Measurements from ENCODE around the gene UBE2L6. TPM values are rescaled to one million over a fixed set of nuclear protein-coding genes. Genes with fewer than 3 reads are reported as not detected.

Gene UBE2L6
- total RNA-seq, 6 experiments from 2014 or later, result 36.6 to 124 (median 58.6) TPM

DNA sequence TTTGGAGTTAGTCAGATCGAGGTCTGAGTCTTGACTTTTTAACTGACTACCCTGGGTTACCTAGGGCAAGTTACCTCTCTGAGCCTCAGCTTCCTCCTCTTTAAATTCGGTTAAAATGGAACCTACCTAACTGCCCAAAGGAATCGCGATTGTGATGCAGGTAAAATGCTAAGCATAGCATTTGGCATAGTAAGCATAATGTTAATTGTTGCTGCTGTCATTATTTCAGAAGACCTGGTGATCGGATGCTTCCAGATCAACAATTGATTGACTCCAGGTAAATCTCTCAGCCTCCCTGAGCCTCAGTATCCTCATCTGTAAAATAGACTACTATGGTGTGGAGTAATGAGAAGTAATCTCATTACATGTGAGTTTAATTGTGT is 51.4 kb downstream of the UBE2L6 start:
- TF ChIP-seq, protein P1, sequence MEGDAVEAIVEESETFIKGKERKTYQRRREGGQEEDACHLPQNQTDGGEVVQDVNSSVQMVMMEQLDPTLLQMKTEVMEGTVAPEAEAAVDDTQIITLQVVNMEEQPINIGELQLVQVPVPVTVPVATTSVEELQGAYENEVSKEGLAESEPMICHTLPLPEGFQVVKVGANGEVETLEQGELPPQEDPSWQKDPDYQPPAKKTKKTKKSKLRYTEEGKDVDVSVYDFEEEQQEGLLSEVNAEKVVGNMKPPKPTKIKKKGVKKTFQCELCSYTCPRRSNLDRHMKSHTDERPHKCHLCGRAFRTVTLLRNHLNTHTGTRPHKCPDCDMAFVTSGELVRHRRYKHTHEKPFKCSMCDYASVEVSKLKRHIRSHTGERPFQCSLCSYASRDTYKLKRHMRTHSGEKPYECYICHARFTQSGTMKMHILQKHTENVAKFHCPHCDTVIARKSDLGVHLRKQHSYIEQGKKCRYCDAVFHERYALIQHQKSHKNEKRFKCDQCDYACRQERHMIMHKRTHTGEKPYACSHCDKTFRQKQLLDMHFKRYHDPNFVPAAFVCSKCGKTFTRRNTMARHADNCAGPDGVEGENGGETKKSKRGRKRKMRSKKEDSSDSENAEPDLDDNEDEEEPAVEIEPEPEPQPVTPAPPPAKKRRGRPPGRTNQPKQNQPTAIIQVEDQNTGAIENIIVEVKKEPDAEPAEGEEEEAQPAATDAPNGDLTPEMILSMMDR (IDR thresholded peaks at IDR 0.05), result no peak
- TF ChIP-seq POLR2A (IDR thresholded peaks at IDR 0.05), result no peak
- no peaks in the 10 kb centered on the region for H3K9me3 ChIP-seq
- ATAC-seq (no peak), DNase-seq (no peak)
- no peaks in the 10 kb centered on the region for H3K27me3 ChIP-seq
- H3K4me1 ChIP-seq, result peaks cover 0 to 15% (median 6%) of the 10 kb centered on the region in 4 donors
- H3K27ac ChIP-seq, result peak overlapping the region in 2 of 3 donors; percentile 71 to 92
- intact Hi-C loops (cut with DNase I), result no loop called here
- peak overlapping the region; percentile 94 to 99 (median 97) for H3K4me3 ChIP-seq
- 10% methylated on average over 3 of the region's 5 CpGs for WGBS (ENCODE audit: insufficient coverage, low coverage, low lambda C conversion rate, missing lambda C conversion rate)
- peaks cover 0 to 8% (median 0%) of the 10 kb centered on the region in 4 donors for H3K36me3 ChIP-seq

DNA sequence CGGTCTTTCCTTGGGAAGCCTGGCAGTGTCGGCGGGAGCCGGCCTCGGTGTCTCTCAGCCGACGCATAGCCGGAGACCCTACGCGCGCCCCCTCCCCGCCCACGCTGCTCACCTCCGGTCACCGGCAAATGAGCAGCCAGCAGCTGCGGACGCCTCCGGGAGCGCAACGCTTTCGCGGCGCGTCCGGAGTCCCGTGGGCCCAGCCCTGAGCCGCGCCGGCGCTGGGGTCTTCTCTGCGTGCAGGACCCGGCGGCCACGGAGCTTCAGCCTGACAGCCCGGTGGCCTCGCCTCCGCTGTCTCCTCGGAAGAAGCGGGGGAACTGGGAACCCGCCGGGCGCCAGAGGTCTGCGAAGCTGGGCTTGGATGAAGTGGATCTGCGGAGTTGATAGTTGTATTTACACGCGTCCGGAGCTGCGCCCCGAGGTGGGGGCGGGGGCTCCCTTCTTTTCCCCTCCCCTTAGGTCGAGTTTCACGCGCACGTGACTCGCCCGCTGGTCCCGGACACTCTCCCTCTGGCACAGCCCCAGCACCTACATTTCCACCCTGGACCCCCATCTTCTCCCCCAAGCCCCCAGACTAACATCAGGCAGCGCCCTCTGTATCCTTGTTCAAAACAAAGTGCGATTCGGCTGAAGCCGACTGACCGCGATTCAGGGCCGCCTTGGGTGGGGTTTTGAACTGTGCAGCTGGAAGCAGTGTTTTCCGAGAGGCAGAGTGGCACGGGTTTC is 52.0 kb downstream of the UBE2L6 start, which contains the start of gene SLC43A1:
SLC43A1 (minus strand) TSS at position 371 of the 729 bp plus-strand sequence. CDS start 1,591 bp downstream, outside the sequence.
- H3K4me1 ChIP-seq, result peaks cover 0 to 15% (median 6%) of the 10 kb centered on the region in 4 donors
- H3K27me3 ChIP-seq, result no peaks in the 10 kb centered on the region
- ATAC-seq, result peak; percentile 67 to 86 (median 80)
- H3K9me3 ChIP-seq, result no peaks in the 10 kb centered on the region
- peaks cover 0 to 8% (median 0%) of the 10 kb centered on the region in 4 donors for H3K36me3 ChIP-seq
- intact Hi-C loops (cut with DNase I), result no loop called here
- peak within 1 kb of the TSS; percentile 94 to 99 (median 97) for H3K4me3 ChIP-seq
- peak within 1 kb of the TSS; percentile 57 to 92 (median 85) for H3K27ac ChIP-seq
- WGBS (ENCODE audit: insufficient coverage, low coverage, low lambda C conversion rate, missing lambda C conversion rate), result 1% methylated on average over 13 of the region's 66 CpGs
- TF ChIP-seq, protein P1 (IDR thresholded peaks at IDR 0.05), result no peak
- peak; percentile 50 for TF ChIP-seq POLR2A (IDR thresholded peaks at IDR 0.05)
- DNase-seq, result peak; percentile 69 to 89 (median 86)

DNA sequence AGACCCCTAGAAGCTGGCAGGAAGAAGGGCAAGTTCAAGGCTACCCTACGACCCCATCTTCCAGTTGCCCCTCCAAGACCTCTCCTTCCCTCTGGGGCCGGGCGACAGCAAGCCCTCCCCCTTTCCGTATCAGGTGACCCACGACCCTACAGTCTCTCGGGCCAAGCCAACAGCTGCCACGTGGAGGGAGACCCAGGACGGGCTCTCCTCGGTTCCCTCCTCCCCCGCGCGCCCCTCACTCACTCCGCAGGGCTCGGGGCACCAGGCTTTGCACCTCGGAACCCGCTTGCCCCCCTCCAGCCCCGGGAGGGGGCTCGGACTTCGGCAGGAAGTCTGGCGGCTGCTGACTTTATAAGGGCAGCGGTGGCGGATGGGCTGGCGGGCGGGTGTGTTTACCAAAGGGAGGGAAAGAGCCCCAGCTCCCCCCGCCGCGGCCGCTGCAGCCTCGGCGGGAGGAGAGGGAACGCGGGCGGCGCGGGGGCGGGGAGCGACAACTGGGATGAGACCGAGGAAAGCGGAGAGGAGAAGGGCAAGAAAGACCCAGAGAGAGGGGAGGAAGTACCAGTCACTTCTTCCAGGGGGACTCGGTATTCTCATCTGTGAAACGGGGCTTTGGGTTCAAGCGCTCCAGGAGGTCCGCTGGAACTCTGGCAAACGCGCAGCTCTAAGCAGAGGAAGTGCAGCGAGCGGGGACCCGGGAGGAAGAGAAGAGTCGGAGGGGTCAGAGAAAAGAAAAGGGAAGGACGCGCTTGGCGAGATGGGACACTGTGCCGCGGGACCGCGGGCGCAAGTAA is 52.7 kb downstream of the UBE2L6 start:
- Histone ChIP-seq H3K36me3 (peaks cover 0 to 8% (median 0%) of the 10 kb centered on the region in 4 donors), H3K27me3 (no peaks in the 10 kb centered on the region), H3K9me3 (no peaks in the 10 kb centered on the region), H3K4me1 (peaks cover 0 to 15% (median 6%) of the 10 kb centered on the region in 4 donors), H3K4me3 (peak overlapping the region; percentile 94 to 99 (median 97)), H3K27ac (peak overlapping the region; percentile 57 to 92 (median 85))
- DNase-seq, result peak; percentile 88 to 93 (median 91)
- TF ChIP-seq, protein P1 (IDR thresholded peaks at IDR 0.05), result no peak
- TF ChIP-seq POLR2A (IDR thresholded peaks at IDR 0.05), result peak; percentile 47
- 0% methylated on average over 34 of the region's 57 CpGs for WGBS (ENCODE audit: insufficient coverage, low coverage, low lambda C conversion rate, missing lambda C conversion rate)
- peak; percentile 82 to 88 (median 86) for ATAC-seq
- intact Hi-C loops (cut with DNase I), result no loop called here

DNA sequence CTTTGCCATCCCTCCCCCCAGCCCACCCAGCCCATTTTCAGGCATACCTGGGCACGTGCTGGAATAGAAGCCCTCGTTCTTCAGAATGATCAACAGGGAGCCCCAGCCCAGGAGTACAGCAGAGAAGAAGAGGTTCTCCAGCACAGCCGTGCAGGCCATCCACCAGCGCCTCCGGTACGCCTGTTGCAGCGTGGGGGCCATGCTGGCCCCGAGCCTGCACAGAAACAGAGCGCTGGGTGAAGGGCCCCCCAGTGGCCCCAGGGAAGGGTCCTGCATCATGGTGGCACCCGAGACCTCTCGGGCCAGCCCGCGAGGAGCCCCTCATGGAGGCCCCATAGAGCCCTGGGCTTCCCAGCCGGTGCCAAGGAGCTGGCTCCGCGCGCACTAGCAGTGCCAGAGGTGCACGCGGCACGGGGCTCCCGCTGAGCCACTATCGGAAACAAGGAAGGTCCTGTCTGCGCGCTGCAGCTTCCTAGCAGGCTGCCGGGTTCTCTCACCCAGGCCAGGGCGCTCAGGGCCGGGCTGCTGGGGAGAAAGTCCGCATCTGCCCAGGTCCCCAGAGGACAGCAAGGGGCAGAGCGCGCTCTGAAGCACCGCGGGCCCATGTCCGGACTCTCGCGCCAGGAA is 53.4 kb downstream of the UBE2L6 start:
- intact Hi-C loops (cut with DNase I), result no loop called here
- peaks cover 0 to 8% (median 0%) of the 10 kb centered on the region in 4 donors for H3K36me3 ChIP-seq
- no peaks in the 10 kb centered on the region for H3K9me3 ChIP-seq
- DNase-seq (peak; percentile 61 to 72 (median 72)), ATAC-seq (peak; percentile 52 to 67 (median 59))
- no peaks in the 10 kb centered on the region for H3K27me3 ChIP-seq
- H3K4me3 ChIP-seq, result peak overlapping the region; percentile 94 to 99 (median 97)
- H3K27ac ChIP-seq, result peak overlapping the region; percentile 57 to 92 (median 85)
- 15% methylated on average over 8 of the region's 35 CpGs for WGBS (ENCODE audit: insufficient coverage, low coverage, low lambda C conversion rate, missing lambda C conversion rate)
- TF ChIP-seq, protein P1 (IDR thresholded peaks at IDR 0.05), result no peak
- TF ChIP-seq POLR2A (IDR thresholded peaks at IDR 0.05), result no peak
- peaks cover 0 to 15% (median 6%) of the 10 kb centered on the region in 4 donors for H3K4me1 ChIP-seq
